Germinal center (tissue), 1 donor: Measurements from ENCODE around the gene DAPK1.

Source experiments
- DNase-seq: peaks from one replicate; pipeline ENCODE4 v3.0.0; 2012; ENCODE audit warnings: mixed read lengths, low spot score

DAPK1 gene

DNA sequence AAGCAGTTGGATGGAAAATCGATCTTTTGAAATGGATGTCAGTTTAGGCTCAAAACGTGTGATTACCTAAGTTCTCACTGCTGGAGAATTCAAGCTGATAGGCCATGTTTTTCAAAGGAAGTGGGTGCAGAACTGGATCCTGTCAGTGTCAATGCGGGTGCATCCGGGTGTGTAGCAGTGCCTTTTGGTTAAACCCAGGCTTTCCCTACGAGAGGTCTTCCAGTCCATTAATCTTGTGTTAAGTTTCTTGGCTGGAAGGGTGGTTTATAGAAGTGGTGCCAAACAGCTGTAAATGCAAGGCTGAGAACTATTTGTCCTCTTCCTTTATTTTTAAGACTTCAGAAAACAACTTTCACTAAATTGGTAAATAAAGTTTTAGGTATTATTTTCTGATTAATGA, 71.9 kb downstream of the DAPK1 start:
- no peak for DNase-seq

DNA sequence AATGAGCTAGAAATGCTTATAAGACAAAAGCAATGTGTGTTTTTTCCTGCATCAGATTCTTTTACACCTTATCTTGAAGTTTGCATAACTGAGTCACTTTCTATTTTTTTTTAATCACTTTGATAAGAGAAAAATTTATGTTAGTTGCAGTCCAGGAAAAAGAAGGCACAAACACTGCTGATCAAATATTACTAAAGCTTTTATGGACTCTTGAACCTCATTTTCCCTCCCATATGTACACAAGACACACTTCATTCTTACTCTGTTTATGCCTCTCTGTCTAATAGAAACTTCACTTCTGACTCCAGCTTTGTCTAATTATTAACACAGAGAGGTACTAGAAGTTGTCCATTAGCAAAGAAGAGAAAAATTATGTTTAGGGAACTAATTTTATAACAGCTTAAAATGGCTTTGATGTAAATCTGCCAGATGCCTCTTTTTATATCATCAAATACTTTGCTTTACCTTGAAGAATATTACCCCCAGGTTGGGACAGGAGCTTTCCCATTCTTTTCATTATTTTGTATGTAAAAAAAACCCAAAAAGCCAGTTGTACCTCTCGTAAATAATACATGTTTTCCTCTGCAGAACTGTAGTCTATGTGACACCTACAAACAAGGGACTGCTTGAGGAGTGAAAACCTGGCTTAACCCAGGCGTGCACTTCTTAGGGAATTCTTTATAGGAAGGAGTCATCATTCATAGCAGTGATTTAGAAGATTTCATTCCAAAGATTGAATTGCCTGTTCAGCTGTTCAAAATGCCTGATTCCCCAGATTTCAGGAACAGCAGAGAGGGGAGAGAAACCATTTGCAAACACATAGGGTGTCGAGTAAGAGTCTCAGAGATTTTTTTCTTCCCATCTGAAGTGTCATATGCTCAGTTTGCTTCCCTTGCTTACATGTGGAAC, 72.6 kb downstream of the DAPK1 start:
- DNase-seq: no peak

DNA sequence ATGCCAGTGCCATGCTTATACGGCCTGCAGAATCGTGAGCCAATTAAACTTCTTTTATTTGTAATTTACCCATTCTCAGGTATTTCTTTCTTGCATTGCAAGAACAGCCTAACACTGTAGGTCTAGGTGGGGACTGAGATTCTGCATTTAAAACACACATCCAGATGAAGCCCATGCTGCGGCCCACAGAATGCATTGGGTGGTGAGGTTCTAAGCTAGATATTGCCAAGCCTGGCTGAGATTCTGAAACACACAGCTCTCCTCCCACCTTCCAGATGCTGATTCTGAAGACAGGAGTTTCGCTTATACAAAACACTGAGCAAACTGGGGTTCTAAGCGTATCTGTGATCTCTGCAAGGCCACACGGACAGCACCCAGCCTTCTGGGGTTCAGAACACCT, 75.1 kb downstream of the DAPK1 start:
- no peak for DNase-seq

DNA sequence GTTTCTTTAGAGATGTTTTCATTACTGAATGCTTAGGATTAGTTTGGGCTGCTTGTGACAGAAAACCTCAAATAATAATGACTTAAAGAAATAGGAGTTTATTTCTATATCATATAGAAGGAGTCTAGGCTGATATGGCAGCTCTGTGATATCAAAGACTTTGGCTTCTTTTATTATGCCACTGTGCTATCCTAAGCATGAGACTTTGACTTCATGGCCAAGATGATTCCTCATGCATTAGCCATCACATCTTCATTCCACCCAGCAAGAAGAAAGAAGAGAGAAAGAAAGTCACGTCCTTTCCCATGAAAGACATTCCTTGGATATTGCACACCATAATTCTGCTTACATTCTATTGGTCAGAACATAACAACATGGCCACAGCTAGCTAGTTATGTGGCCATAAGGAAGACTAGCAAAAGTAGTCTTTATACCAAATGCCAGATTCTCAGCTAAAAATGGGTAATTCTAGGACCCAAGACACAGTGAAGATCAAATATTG, 76.2 kb downstream of the DAPK1 start:
- DNase-seq: no peak

DNA sequence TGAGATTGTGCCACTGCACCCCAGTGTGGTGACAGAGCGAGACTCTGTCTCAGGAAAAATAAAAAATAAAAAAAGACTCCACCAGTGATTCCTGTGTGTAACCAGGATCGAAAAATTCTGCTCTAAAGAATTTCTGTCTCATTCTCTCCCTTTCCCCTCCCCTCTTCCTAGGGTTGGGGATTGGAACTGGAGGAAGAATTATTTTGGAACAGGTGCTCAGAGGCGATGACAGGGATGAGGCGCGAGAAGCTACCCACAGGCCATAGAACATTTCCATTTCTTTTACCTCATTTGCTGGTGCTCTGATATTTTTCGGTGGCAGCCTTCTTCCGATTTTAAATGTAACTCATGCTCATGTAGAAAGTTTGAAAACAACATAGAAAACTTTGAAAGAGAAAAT, 80.1 kb downstream of the DAPK1 start:
- DNase-seq: no peak

DNA sequence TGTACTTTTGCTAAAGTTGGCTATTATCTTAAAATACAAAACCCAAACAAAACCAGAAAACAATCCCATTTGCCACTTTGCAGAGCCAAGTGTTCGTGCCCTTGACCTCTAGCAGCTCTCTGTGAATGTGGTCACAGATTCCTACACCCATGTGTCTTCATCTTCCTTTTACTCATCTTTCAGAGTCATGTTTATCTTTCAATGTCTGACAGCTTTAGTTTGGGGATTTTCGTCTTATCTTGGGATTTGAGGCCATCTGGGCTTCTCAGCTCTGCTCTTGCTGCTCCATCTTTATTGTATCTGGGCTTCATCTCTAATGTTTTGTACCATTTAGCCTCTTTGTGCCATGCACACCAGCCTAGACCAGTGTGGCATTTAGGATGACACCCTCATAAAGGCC, 81.0 kb downstream of the DAPK1 start:
- no peak for DNase-seq

DNA sequence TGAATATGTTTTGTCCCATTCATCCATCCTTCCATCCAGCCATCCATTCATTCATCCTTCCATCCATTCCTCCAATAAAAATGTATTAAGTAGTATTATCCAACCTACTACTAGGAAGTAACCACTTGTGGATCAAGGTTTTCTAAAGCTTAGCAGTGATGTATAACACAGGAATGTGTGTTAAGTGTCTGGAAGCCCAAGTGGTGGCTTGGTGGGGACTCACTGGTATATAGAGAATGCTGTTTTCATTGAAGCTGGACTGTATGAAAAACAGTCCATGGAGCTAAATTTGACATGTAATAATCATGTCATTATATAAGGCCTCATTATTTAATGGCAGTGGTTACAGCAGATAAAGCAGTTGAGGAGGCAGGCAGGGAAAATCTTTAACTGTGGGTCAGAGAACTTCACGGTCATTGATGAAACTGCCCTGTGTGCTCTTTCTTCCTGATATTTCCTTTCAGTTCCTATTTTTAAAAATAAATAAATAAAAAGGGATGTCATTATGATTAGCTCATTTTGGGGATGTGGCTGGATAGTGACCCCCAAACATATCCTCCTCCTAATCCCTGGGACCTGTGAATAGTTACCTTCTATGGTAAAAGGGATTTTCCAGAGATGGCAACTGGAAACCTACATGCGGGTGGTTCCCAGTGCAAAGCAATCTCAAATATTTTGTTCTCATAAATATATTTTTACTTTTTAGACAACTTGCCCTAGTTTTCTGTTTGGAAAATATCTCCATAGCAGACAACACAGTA, 82.3 kb downstream of the DAPK1 start:
- DNase-seq: no peak

DNA sequence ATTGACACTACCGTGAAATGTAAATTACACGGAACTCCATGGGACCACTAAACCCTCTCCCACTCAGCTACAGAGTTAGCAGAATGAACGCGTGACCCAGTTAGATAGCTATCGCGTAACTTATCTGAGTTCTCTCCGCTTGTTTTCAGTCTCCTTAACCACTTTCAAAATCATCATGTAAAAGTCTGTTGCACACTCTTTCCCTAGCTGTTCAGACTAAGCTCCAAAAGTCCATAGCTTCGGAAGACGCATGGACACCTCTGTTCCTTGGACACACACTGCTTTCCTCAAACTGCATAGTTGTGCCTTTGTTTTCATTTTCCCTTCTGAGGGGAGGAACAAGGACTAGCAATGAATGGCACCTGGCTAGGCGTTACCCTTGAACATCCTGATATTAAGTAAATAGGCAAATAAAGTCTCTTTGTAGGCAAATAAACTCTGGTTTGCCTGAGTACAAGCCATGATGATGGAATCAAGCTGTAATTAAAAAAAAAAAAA, 83.3 kb downstream of the DAPK1 start:
- DNase-seq: no peak

DNA sequence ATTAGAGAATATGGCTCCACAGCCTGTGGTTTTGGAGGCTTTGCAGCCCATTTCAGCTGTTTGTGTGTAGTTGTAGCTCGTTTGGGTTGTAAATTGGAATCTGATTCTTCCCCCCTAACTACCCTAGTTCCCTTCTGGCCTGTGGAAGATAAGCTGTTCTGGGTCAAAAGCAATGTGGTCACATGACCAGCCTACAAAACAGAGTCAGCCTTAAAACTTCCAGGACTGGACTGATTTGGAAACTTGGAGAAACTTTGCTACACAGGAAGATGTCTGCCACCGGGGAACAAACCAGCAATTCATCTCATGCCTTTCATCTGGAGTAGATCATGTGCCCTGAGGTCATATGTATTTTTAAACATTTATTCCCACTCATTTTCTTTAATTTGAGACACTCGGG, 83.8 kb downstream of the DAPK1 start:
- no peak for DNase-seq

DNA sequence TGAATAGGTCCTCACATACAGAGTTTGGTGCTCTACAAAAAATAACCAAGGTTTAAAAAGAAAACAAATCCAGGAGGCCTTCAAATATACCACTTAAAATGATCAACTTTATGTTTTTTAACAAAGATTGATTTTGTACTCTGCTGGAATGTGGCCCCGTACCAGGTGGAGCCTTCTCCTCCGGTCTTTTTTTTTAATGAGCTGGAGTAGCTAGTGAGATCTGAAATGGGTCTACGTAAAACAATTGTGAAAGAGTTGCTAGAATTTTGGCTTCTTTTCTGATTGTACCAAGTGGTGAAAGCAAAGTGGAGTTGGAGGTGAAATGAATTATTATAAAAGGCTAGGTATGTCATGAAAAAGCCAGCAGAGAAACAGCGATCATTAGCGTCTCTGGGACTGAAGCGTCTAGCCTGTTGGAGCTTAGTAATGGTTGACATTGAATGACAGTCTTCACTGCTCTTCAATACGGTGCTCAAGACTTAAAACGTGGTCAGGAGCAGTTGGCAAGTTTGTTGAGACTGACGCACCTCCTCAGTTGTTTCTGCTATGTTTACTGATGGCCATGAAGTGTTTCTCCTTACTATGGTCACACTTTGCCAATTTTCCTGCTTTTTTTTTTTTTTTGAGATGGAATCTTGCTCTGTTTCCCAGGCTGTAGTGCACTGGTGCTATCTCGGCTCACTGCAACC, 84.4 kb downstream of the DAPK1 start:
- DNase-seq: no peak

DNA sequence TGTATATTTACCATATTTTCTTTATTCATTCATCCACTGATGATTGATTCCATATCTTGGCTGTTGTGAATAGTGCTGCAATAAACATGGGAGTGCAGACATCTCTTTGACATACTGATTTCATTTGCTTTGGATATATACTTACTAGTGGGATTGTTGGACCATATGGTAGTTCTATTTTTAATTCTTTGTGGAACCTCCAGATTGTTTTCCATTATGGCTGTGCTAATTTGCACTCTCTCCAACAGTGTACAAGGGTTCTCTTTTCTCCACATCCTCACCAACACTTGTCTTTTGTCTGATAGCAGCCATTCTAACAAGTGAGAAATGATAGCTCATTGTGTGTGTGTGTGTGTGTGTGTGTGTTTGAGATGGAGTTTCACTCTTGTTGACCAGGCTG, 86.7 kb downstream of the DAPK1 start:
- no peak for DNase-seq

DNA sequence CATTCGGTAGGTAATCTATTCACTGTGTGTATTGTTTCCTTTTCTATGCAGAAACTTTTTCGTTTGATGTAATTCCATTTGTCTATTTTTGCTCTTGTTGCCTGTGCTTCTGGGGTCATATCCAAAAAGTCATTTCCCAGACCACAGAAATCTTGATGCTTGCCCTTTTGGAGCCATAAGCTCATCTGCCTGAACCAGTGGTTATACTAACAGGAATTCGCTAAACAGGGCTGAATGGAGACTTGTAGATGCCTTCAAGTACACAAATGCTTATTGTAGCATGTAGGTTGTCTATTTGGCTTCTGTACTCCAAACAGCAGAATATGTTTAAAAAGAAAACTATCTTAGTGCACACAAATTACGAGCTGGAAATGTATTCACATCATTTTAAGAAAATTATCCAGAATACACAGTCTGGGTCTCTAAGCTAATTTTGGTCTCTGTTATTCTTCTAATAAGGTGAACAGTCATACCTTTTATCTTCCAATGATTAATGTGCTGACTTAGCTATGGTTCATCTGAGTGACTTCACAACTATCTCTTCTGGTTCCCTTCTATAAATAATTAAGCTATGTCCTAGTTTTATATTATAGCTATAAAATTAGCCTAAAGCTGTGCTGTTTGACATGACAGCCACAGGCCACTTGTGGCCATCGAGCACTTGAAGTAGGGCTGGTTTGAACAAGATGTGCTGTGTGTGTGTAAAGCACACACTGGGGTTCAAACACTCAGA, 87.6 kb downstream of the DAPK1 start:
- no peak for DNase-seq

DNA sequence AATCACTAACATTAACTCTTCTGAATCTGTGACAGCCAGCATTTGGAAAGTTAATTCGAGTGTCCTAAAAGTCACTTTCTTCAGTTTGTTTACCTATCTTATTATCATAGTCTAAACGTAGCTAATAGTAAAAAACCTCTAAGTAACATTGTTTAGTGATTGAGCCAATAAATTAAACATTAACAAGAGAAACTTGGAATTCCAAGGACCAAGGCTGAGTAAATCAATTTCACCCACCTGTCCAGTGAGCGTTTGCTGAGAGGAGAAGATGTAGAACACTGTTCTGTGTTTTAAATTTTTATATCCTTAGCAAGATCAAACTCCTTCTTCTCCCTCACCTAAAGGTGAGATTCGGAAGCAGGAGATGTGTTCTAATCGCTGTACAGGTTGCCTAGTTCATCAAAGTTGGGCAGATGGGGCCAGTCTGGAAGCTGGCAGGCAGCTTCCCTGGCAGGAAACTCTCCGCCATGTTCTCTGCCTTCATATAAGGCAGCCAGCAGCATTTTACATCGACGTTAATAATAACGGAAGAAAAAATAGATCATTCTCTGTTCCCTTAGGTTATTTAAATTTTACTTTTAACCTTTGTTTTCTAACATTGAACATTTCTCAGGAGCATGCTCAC, 89.2 kb downstream of the DAPK1 start:
- DNase-seq: no peak

DNA sequence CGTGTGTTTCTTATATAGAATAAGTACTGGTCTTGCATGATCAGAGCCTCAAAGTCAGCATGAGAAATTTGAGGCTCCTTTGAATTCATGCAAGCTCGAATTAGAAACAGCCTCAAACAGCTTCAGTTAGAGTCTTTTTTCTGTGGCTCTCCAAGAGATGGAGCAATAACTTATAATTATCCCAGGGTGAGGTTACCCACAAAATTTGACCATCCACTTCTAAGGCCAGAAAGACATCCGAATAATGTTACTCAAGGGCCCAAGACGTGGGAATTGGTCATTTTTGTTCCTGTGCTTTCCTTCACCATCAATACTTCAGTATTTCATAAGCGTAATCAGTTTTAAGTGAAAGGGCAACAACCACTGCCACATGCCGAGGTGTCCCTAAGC, 89.7 kb downstream of the DAPK1 start:
- no peak for DNase-seq

DNA sequence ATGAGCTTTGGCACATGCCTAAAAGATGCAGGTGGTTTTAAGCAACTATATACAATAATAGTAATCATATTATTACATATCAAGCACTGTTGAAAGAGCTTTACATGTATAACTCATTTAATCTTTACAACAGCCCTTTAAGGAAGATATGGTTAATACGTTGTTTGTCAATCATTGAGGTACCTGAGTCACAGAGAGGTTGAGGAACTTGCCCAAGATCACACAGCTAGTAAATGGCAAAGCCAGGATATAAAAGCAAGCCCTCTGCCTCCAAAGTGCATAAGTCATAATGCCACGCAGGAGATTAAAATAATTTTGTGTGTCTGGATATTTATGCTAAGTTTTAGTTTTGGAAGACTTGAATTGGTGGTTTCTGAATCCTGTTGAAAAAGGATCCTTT, 90.2 kb downstream of the DAPK1 start:
- DNase-seq: no peak

DNA sequence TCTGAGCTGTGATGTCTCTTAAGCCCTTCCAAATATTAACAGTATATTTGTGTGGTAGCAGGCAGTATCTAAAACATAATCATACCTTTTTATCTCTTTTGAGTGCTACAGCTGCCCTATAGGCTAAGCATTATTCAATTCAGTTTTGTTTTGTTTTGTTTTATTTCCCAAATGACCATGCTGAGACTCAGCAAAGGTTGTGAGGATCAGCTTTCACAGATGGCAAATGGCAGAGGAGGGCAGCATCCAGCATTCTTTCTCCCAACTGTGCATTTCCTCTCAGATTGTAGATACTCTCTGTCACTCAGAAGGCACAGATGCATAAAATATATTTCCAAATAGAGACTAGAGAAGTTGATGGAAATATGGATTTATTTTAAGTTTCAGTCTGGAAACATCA, 90.7 kb downstream of the DAPK1 start:
- no peak for DNase-seq

DNA sequence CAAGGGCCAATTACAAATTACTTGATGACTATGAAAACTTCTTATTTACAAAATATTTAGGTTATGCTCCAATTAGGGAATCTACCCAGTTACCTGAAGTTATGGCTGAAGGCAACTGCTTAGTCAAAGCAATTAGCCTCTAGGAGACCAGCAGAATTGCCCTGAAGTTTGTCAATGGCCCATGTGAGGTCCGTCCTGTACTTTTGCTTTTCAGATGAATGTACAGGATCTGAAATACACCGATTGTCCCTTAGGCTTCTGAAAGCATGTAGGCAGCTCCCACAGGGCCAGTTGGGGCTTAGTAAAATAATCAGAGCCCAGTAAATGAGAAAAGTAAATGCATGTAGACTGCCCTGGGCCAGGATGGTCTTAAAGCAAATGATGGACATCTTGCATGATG, 93.3 kb downstream of the DAPK1 start:
- DNase-seq: no peak

DNA sequence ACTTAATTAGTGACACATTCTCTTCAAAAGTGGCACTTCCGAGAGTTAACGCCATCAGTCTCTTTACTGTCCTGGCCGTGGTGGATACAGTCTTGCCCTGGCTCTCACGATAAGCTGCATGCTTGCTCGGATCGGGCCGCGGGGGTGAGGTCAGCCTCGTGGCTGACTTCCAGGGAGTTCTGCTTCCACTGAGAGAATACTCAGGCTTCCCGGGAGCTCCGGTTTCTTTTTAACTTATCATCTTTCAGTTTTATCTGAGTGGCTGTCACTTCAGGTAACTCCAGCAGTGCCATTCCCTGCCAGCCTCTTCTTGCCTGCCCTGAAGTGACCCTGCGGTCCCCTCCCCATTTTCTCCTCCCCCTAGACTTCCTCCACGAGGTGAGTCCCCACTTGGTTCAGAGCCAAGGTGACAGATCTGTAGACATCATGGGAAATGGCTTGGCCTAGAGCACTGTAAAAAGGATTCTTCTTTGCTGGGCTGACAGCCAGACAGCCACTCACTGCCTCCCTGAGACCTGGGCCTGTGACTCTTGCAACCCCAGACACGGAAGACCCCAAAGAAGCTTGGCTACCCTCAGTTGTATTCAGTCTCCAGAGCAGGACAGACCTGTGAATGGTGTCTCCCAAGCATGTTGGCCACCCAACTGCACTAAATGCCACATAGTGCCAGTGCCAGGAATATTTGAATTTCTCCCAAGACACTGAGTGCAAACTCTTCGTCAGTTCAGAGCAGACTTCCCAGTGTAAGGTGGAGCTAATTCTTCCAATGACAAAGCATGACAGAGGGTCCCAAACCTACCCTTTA, 95.1 kb downstream of the DAPK1 start:
- DNase-seq: no peak

DNA sequence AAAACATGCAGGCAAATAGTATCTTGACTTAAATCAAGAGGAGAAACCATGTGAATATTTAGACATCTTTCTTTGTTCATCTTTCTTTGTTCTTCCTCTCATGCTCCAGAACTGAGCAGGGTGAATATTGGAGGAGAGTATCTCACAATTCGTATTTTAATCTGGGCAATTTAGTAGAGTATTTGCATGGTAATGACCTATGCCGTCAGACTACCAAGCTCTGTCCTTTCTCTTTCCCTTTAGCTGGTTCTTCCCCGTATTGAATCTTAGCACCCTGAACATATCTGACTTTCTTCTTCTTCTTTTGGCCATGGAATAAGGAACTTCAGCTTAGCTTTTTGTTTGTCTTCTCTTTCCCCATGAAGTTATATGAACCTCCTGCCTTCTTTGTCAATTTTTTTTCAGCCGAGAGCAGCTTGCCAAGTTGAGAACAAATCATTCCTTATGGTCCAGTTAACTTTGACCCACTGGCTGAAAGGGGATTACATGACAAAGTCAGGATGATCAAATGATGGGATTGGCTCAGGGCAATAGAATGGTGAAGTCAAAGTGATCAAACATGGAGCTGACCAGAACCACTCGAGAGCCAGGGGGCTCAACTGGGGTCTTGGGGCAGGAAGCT, 95.8 kb downstream of the DAPK1 start:
- DNase-seq: no peak

DNA sequence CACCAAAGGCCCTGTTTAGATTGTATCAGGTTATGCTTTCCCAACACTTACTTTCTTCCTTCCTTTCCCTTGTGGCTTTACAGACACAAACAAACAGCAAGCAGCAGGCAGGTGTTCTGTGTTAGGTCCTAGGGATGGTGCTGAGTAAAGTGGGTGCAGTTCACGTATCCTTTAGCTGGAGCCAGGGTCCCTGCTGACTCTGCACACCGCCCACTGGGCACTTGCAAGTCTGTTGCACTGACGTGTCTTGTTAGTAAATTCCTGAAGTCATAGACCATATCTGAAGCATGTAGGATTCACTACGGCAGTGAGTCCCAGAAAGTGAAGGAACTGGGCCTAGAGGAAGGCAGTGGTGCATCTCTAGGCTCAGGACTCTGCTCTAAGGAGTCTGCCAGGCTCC, 96.5 kb downstream of the DAPK1 start:
- DNase-seq: no peak
